ENCODE data around the gene MYO1D. TPM values are rescaled to one million over a fixed set of nuclear protein-coding genes. Genes with fewer than 3 reads are reported as not detected.

The MYO1D gene
- total and polyA plus RNA-seq, 2 of the 13 experiments (the other 11 are each of a cell fraction or from before 2014, with no cell fraction given): 13.2 to 17.3 TPM

DNA sequence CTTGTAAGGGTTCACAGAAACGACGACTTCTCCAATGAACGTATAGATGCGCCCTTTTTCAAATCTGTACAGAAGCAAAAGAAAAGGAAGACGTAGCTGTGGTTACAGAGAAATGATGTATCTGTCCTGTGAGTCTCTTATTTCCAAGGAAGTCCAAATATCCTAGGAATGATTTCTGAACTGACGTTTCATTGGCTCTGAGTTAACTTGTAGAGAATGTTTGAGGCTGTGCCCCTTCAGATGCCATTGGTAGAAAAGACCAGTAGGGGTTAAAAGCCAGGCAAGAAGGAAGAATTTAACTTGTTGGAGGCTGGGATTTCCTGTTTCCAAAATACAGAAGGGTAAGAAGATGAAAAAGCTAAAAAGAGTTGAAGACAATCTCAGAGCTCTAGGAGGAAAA, 96.2 kb downstream of the MYO1D start:
- 93% methylated on average over 6 of the region's 6 CpGs for WGBS (ENCODE audit: low lambda C conversion rate)
- TF ChIP-seq, protein P1, sequence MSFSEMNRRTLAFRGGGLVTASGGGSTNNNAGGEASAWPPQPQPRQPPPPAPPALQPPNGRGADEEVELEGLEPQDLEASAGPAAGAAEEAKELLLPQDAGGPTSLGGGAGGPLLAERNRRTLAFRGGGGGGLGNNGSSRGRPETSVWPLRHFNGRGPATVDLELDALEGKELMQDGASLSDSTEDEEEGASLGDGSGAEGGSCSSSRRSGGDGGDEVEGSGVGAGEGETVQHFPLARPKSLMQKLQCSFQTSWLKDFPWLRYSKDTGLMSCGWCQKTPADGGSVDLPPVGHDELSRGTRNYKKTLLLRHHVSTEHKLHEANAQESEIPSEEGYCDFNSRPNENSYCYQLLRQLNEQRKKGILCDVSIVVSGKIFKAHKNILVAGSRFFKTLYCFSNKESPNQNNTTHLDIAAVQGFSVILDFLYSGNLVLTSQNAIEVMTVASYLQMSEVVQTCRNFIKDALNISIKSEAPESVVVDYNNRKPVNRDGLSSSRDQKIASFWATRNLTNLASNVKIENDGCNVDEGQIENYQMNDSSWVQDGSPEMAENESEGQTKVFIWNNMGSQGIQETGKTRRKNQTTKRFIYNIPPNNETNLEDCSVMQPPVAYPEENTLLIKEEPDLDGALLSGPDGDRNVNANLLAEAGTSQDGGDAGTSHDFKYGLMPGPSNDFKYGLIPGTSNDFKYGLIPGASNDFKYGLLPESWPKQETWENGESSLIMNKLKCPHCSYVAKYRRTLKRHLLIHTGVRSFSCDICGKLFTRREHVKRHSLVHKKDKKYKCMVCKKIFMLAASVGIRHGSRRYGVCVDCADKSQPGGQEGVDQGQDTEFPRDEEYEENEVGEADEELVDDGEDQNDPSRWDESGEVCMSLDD (CRISPR knock-in tag; IDR thresholded peaks at IDR 0.05; ENCODE audit: borderline replicate concordance): no peak
- TF ChIP-seq ZNF83 (CRISPR knock-in tag; IDR thresholded peaks at IDR 0.05; ENCODE audit: borderline replicate concordance): no peak
- TF ChIP-seq ZNF879 (CRISPR knock-in tag; IDR thresholded peaks at IDR 0.05): no peak
- TF ChIP-seq IKZF1 (IDR thresholded peaks at IDR 0.05): no peak
- Histone ChIP-seq H3K9me3 (ENCODE audit: low read length) (no peaks in the 10 kb centered on the region), H3K9ac (ENCODE audit: insufficient read depth, low read depth, low read length) (no peak overlapping the region), H4K20me1 (ENCODE audit: insufficient read depth, low read length) (no peaks in the 10 kb centered on the region), H3K36me3 (replicated peaks in 1 of 2; ENCODE audit: control insufficient read depth in 1 of 2, insufficient read depth in 2 of 2, low read length in 2 of 2) (peaks cover 0 to 2% of the 10 kb centered on the region in 2 experiments; a peak in 2 of 5 replicates), H2AFZ (ENCODE audit: low read length) (no peak overlapping the region), H3K4me1 (ENCODE audit: insufficient read depth, low read length) (no peaks in the 10 kb centered on the region), H3K4me3 (replicated peaks in 1 of 3; ENCODE audit: insufficient read depth in 1 of 3, low read depth in 2 of 3, low read length in 3 of 3) (no peak overlapping the region), H3K27me3 (ENCODE audit: control insufficient read depth in 1 of 2, insufficient read depth in 2 of 2, low read length in 2 of 2) (no peaks in the 10 kb centered on the region), H3K4me2 (ENCODE audit: low read depth, low read length) (no peak overlapping the region), H3K27ac (ENCODE audit: extremely low read length, insufficient read depth, low read length) (no peak overlapping the region), H3K79me2 (ENCODE audit: insufficient read depth, low read length) (no peaks in the 10 kb centered on the region)
- intact Hi-C loops (cut with micrococcal nuclease; ENCODE audit: unreplicated experiment): no loop called here
- POLR2A ChIA-PET: no interaction called here
- FAIRE-seq (no peak), ATAC-seq (no peak), DNase-seq (ENCODE audit: low spot score) (no peak)
- in situ Hi-C loops (cut with HindIII; ENCODE audit: extremely low pct_ligation_motif_present, low pct_unique_long_range_greater_than_20kb): loop anchor here (5.0 kb wide), 3 partner anchors 97 to 217 kb away; partner anchors contain the start of gene MYO1D
- CTCF ChIA-PET (ENCODE audit: low intra/inter-chr PET ratio, low total read pairs): no interaction called here
- BruUV-seq (replicated peaks): no TSS peak

DNA sequence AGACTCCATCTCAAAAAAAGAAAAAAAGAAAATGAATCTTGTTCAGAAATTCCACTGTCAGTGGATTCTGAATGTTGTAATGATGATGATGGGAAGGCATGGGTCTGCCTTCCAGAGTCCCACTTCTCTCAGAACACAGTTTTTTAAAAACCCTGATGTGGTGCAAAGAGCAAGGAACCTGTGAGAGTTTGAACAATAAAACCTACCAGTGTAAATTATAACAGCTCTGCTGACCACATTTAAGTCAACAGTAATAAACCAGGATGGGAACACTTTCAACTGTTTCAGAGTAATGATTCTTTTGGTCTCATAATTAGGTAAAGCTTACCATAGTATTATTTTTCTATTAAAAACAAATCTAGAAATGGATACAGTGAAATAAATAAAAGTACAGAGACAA, 99.0 kb downstream of the MYO1D start:
- intact Hi-C loops (cut with micrococcal nuclease; ENCODE audit: unreplicated experiment) (no loop called here), in situ Hi-C loops (cut with HindIII; ENCODE audit: extremely low pct_ligation_motif_present, low pct_unique_long_range_greater_than_20kb) (no loop called here)
- CTCF ChIA-PET (ENCODE audit: low intra/inter-chr PET ratio, low total read pairs): no interaction called here
- Histone ChIP-seq H2AFZ (ENCODE audit: low read length) (no peak overlapping the region), H3K27me3 (ENCODE audit: control insufficient read depth in 1 of 2, insufficient read depth in 2 of 2, low read length in 2 of 2) (no peaks in the 10 kb centered on the region), H4K20me1 (ENCODE audit: insufficient read depth, low read length) (no peaks in the 10 kb centered on the region), H3K4me1 (ENCODE audit: insufficient read depth, low read length) (no peaks in the 10 kb centered on the region), H3K27ac (ENCODE audit: extremely low read length, insufficient read depth, low read length) (no peak overlapping the region), H3K9ac (ENCODE audit: insufficient read depth, low read depth, low read length) (no peak overlapping the region), H3K79me2 (ENCODE audit: insufficient read depth, low read length) (no peaks in the 10 kb centered on the region), H3K36me3 (replicated peaks in 1 of 2; ENCODE audit: control insufficient read depth in 1 of 2, insufficient read depth in 2 of 2, low read length in 2 of 2) (peaks cover 0 to 2% of the 10 kb centered on the region in 2 experiments; a peak in 2 of 5 replicates), H3K9me3 (ENCODE audit: low read length) (no peaks in the 10 kb centered on the region), H3K4me3 (replicated peaks in 1 of 3; ENCODE audit: insufficient read depth in 1 of 3, low read depth in 2 of 3, low read length in 3 of 3) (no peak overlapping the region), H3K4me2 (ENCODE audit: low read depth, low read length) (no peak overlapping the region)
- FAIRE-seq (no peak), DNase-seq (ENCODE audit: low spot score) (no peak), ATAC-seq (no peak)
- BruUV-seq (replicated peaks): no TSS peak
- POLR2A ChIA-PET: no interaction called here
- TF ChIP-seq JDP2 (CRISPR knock-in tag; IDR thresholded peaks at IDR 0.05; ENCODE audit: borderline replicate concordance) (no peak), RBFOX2 (IDR thresholded peaks at IDR 0.05; ENCODE audit: low read depth, low read length) (no peak), ZNF431 (CRISPR knock-in tag; IDR thresholded peaks at IDR 0.05; ENCODE audit: borderline replicate concordance, low read depth) (no peak), KLF16 (CRISPR knock-in tag; IDR thresholded peaks at IDR 0.05) (no peak), PTBP1 (IDR thresholded peaks at IDR 0.05; ENCODE audit: low read depth, low read length, poor library complexity, severe bottlenecking) (no peak), TAF15 (IDR thresholded peaks at IDR 0.05; ENCODE audit: low read depth, low read length, poor library complexity, severe bottlenecking) (no peak), MTA1 (CRISPR knock-in tag; IDR thresholded peaks at IDR 0.05; ENCODE audit: borderline replicate concordance) (no peak), TAF1 (CRISPR knock-in tag; IDR thresholded peaks at IDR 0.05) (no peak), PCBP1 (IDR thresholded peaks at IDR 0.05; ENCODE audit: borderline replicate concordance, low read depth, low read length) (no peak), NFIC (IDR thresholded peaks at IDR 0.05; ENCODE audit: low read length) (no peak), LCORL (IDR thresholded peaks at IDR 0.05) (no peak), LCORL (CRISPR knock-in tag; IDR thresholded peaks at IDR 0.05) (no peak)
- TF ChIP-seq, protein P2, sequence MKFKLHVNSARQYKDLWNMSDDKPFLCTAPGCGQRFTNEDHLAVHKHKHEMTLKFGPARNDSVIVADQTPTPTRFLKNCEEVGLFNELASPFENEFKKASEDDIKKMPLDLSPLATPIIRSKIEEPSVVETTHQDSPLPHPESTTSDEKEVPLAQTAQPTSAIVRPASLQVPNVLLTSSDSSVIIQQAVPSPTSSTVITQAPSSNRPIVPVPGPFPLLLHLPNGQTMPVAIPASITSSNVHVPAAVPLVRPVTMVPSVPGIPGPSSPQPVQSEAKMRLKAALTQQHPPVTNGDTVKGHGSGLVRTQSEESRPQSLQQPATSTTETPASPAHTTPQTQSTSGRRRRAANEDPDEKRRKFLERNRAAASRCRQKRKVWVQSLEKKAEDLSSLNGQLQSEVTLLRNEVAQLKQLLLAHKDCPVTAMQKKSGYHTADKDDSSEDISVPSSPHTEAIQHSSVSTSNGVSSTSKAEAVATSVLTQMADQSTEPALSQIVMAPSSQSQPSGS (CRISPR knock-in tag; IDR thresholded peaks at IDR 0.05): no peak

Data from HepG2 (cell line).